Measurements from ENCODE around the gene CCDC50. TPM values are rescaled to one million over a fixed set of nuclear protein-coding genes. Genes with fewer than 3 reads are reported as not detected.

Gene CCDC50
- total RNA-seq, 2 donors from 2014 or later: 41.8 to 48.6 TPM

DNA sequence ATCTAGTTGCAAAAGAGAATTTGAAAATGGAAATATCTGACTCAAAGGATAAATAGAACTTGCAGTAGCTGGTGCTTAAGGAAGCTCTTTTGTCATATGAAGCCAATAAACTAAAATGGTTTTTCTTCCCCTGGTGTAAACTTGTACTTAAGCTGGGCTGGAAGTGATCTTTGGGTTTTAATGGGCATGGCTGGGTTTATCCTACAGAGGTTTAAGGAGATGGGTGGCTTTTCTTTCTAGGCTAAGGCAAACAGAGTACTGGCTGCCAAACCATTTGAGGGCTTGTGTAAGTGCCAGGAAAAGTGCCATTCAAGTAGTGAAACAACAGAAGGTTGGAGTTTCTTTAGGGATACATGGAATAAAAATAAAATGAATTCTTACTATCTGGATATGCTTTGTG, 13.2 kb downstream of the CCDC50 start:
- no peaks in the 10 kb centered on the region for H3K36me3 Mint-ChIP-seq (ENCODE audit: low read depth)
- Histone ChIP-seq H3K4me3 (ENCODE audit: low read length) (no peak overlapping the region), H3K27me3 (ENCODE audit: control insufficient read depth, insufficient read depth, low read length, poor library complexity, severe bottlenecking) (no peaks in the 10 kb centered on the region), H3K4me1 (ENCODE audit: control insufficient read depth, insufficient read depth, low read length) (no peaks in the 10 kb centered on the region), H3K36me3 (ENCODE audit: control insufficient read depth, insufficient read depth, low read length) (no peaks in the 10 kb centered on the region), H3K9ac (ENCODE audit: extremely low read depth, low read length, poor library complexity, severe bottlenecking) (no peak overlapping the region), H3K9me3 (ENCODE audit: control insufficient read depth, low read length) (no peaks in the 10 kb centered on the region), H3K27ac (ENCODE audit: low read depth, low read length) (no peak overlapping the region)
- no peak overlapping the region for H3K4me3 Mint-ChIP-seq
- DNase-seq: no peak
- TF ChIP-seq, protein P1, sequence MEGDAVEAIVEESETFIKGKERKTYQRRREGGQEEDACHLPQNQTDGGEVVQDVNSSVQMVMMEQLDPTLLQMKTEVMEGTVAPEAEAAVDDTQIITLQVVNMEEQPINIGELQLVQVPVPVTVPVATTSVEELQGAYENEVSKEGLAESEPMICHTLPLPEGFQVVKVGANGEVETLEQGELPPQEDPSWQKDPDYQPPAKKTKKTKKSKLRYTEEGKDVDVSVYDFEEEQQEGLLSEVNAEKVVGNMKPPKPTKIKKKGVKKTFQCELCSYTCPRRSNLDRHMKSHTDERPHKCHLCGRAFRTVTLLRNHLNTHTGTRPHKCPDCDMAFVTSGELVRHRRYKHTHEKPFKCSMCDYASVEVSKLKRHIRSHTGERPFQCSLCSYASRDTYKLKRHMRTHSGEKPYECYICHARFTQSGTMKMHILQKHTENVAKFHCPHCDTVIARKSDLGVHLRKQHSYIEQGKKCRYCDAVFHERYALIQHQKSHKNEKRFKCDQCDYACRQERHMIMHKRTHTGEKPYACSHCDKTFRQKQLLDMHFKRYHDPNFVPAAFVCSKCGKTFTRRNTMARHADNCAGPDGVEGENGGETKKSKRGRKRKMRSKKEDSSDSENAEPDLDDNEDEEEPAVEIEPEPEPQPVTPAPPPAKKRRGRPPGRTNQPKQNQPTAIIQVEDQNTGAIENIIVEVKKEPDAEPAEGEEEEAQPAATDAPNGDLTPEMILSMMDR (conservative IDR thresholded peaks at IDR 0.05): no peak
- no peaks in the 10 kb centered on the region for H3K27me3 Mint-ChIP-seq (ENCODE audit: insufficient read depth)
- peak overlapping the region; percentile 9 for H3K27ac Mint-ChIP-seq
- peaks cover 28% of the 10 kb centered on the region for H3K4me1 Mint-ChIP-seq
- no peaks in the 10 kb centered on the region for H3K9me3 Mint-ChIP-seq

DNA sequence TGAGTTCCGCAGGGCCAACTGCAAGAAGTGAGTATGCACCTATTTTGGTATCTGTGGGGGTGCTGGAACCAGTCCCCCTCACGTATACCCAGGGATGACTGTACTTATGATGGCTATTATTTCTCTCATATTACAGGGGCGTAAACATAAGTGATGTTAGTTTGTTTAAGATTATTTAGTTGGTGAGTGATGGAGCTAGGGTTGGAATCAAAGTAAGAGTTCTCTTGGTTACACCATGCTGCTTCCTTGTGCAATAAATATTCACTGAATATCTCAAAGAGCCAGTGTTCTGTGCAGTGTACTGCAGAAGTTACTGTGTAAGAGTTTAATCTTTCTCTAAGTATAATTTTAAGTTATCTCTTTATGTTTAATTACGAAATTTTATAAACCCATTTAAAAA, 13.9 kb downstream of the CCDC50 start:
- Histone ChIP-seq H3K4me3 (ENCODE audit: low read length) (no peak overlapping the region), H3K27ac (ENCODE audit: low read depth, low read length) (no peak overlapping the region), H3K9ac (ENCODE audit: extremely low read depth, low read length, poor library complexity, severe bottlenecking) (no peak overlapping the region), H3K4me1 (ENCODE audit: control insufficient read depth, insufficient read depth, low read length) (no peaks in the 10 kb centered on the region), H3K9me3 (ENCODE audit: control insufficient read depth, low read length) (no peaks in the 10 kb centered on the region), H3K27me3 (ENCODE audit: control insufficient read depth, insufficient read depth, low read length, poor library complexity, severe bottlenecking) (no peaks in the 10 kb centered on the region), H3K36me3 (ENCODE audit: control insufficient read depth, insufficient read depth, low read length) (no peaks in the 10 kb centered on the region)
- H3K27me3 Mint-ChIP-seq (ENCODE audit: insufficient read depth): no peaks in the 10 kb centered on the region
- DNase-seq: no peak
- TF ChIP-seq, protein P1 (conservative IDR thresholded peaks at IDR 0.05): no peak
- peaks cover 35% of the 10 kb centered on the region for H3K4me1 Mint-ChIP-seq
- no peak overlapping the region for H3K27ac Mint-ChIP-seq
- no peak overlapping the region for H3K4me3 Mint-ChIP-seq
- H3K36me3 Mint-ChIP-seq (ENCODE audit: low read depth): no peaks in the 10 kb centered on the region
- WGBS, 2 experiments (ENCODE audit: insufficient coverage in 1 of 2, insufficient read length in 1 of 2): 79 to 100% methylated on average over 1 to 3 of the region's 4 CpGs
- H3K9me3 Mint-ChIP-seq: no peaks in the 10 kb centered on the region

DNA sequence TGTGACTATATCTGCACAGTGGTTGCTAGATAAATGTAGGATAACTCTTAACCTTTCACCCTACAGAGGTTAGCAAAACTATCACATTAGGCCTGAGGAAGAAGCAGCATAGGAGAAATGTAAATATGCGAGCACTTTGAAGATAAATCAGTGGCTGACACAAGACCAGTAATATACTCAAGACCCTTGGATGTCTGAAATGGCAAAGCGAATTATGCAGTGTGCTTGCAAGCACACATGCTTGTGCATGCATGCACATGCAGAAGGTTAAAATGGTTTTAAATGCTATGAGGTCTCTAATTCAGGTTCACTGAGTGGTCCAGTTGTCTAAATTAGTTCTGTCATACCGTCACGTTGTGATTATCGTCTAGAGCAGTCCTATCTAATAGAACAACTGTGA, 14.7 kb downstream of the CCDC50 start:
- Histone ChIP-seq H3K36me3 (ENCODE audit: control insufficient read depth, insufficient read depth, low read length) (no peaks in the 10 kb centered on the region), H3K4me3 (ENCODE audit: low read length) (no peak overlapping the region), H3K27ac (ENCODE audit: low read depth, low read length) (no peak overlapping the region), H3K9me3 (ENCODE audit: control insufficient read depth, low read length) (no peaks in the 10 kb centered on the region), H3K4me1 (ENCODE audit: control insufficient read depth, insufficient read depth, low read length) (no peaks in the 10 kb centered on the region), H3K9ac (ENCODE audit: extremely low read depth, low read length, poor library complexity, severe bottlenecking) (no peak overlapping the region), H3K27me3 (ENCODE audit: control insufficient read depth, insufficient read depth, low read length, poor library complexity, severe bottlenecking) (no peaks in the 10 kb centered on the region)
- no peak overlapping the region for H3K27ac Mint-ChIP-seq
- H3K4me1 Mint-ChIP-seq: peaks cover 43% of the 10 kb centered on the region
- TF ChIP-seq, protein P1 (conservative IDR thresholded peaks at IDR 0.05): no peak
- no peaks in the 10 kb centered on the region for H3K27me3 Mint-ChIP-seq (ENCODE audit: insufficient read depth)
- WGBS, 2 experiments (ENCODE audit: insufficient coverage in 1 of 2, insufficient read length in 1 of 2): 91 to 94% methylated on average over 5 of the region's 5 CpGs
- H3K9me3 Mint-ChIP-seq: no peaks in the 10 kb centered on the region
- no peak for DNase-seq
- no peak overlapping the region for H3K4me3 Mint-ChIP-seq
- no peaks in the 10 kb centered on the region for H3K36me3 Mint-ChIP-seq (ENCODE audit: low read depth)
